H9 (cell line): Measurements from ENCODE around the gene HDGFL3. TPM values are rescaled to one million over a fixed set of nuclear protein-coding genes. Genes with fewer than 3 reads are reported as not detected.

Experiments used
- DNase-seq: peaks from one replicate; pipeline ENCODE4 v3.0.0-alpha.2; 2017
- H2AFZ ChIP-seq: one replicate; pipeline ENCODE4 v1.6.1; 2013; ENCODE audit warnings: mild to moderate bottlenecking, low read length, control low read depth, moderate library complexity
- H2AK5ac ChIP-seq: 2 replicates; pipeline ENCODE4 v1.6.1; 2013; ENCODE audit warnings: low read length, control low read depth, mixed read lengths; ENCODE audit not compliant: insufficient read length
- H2BK120ac ChIP-seq: one replicate; pipeline ENCODE4 v1.6.1; 2013; ENCODE audit warnings: low read depth, mild to moderate bottlenecking, low read length, control low read depth, inconsistent platforms; ENCODE audit not compliant: poor library complexity, severe bottlenecking
- H2BK12ac ChIP-seq: 2 replicates; pipeline ENCODE4 v1.6.1; 2013; ENCODE audit warnings: low read length, control low read depth, mixed read lengths, low read depth; ENCODE audit not compliant: insufficient read length
- H2BK15ac ChIP-seq: 2 replicates; pipeline ENCODE4 v1.6.1; 2013; ENCODE audit warnings: low read depth, low read length, control low read depth
- H2BK20ac ChIP-seq: one replicate; pipeline ENCODE4 v1.6.1; 2013; ENCODE audit warnings: low read depth, mild to moderate bottlenecking, low read length, control low read depth, inconsistent platforms; ENCODE audit not compliant: poor library complexity, severe bottlenecking
- H2BK5ac ChIP-seq: 2 replicates; pipeline ENCODE4 v1.6.1; 2013; ENCODE audit warnings: low read length, control low read depth, mixed read lengths; ENCODE audit not compliant: insufficient read length
- H3K14ac ChIP-seq: 2 replicates; pipeline ENCODE4 v1.6.1; 2013; ENCODE audit warnings: low read length, control low read depth; ENCODE audit not compliant: insufficient read depth
- H3K18ac ChIP-seq: 2 replicates; pipeline ENCODE4 v1.6.1; 2013; ENCODE audit warnings: low read depth, mild to moderate bottlenecking, mixed read lengths, low read length, control low read depth; ENCODE audit not compliant: insufficient read length
- H3K23ac ChIP-seq: 2 replicates; pipeline ENCODE4 v1.6.1; 2013; ENCODE audit warnings: low read length, control low read depth, mixed read lengths, low read depth; ENCODE audit not compliant: insufficient read length
- H3K23me2 ChIP-seq: 2 replicates; pipeline ENCODE4 v1.6.1; 2013; ENCODE audit warnings: low read depth, mild to moderate bottlenecking, mixed read lengths, low read length, control low read depth; ENCODE audit not compliant: insufficient read length, poor library complexity, severe bottlenecking
- H3K27ac ChIP-seq: 2 replicates; pipeline ENCODE4 v1.5.1; 2013; ENCODE audit warnings: low read length, control low read depth, mixed read lengths, low read depth; ENCODE audit not compliant: insufficient read length
- H3K27me3 ChIP-seq: 2 replicates; pipeline ENCODE4 v1.6.1; 2013; ENCODE audit warnings: low read length, control low read depth, inconsistent platforms; ENCODE audit not compliant: insufficient read depth
- H3K4ac ChIP-seq: 2 replicates; pipeline ENCODE4 v1.6.1; 2013; ENCODE audit warnings: low read depth, mild to moderate bottlenecking, control low read depth, inconsistent platforms, low read length, moderate library complexity
- H3K4me1 ChIP-seq: 2 replicates; pipeline ENCODE4 v1.6.1; 2013; ENCODE audit warnings: low read length, control low read depth, inconsistent platforms; ENCODE audit not compliant: insufficient read depth
- H3K4me2 ChIP-seq: 2 replicates; pipeline ENCODE4 v1.6.1; 2013; ENCODE audit warnings: low read length, control low read depth, mixed read lengths; ENCODE audit not compliant: insufficient read length, insufficient read depth
- H3K56ac ChIP-seq: 2 replicates; pipeline ENCODE4 v1.6.1; 2013; ENCODE audit warnings: low read depth, mild to moderate bottlenecking, mixed read lengths, low read length, control low read depth; ENCODE audit not compliant: insufficient read length
- H3K79me1 ChIP-seq: 2 replicates; pipeline ENCODE4 v1.6.1; 2013; ENCODE audit warnings: low read depth, mild to moderate bottlenecking, moderate library complexity, low read length, control low read depth, inconsistent platforms; ENCODE audit not compliant: insufficient read depth, poor library complexity, severe bottlenecking
- H3K79me2 ChIP-seq: 2 replicates; pipeline ENCODE4 v1.6.1; 2013; ENCODE audit warnings: low read length, control low read depth, inconsistent platforms; ENCODE audit not compliant: insufficient read depth
- H3K9ac ChIP-seq: 2 replicates; pipeline ENCODE4 v1.6.1; 2013; ENCODE audit warnings: low read length, control low read depth, mixed read lengths; ENCODE audit not compliant: insufficient read length; ENCODE audit errors: extremely low read depth
- H3K9me3 ChIP-seq: one replicate; pipeline ENCODE4 v1.6.1; 2013; ENCODE audit warnings: low read depth, low read length, inconsistent platforms; ENCODE audit not compliant: control insufficient read depth
- H3T11ph ChIP-seq: one replicate; pipeline ENCODE4 v1.6.1; 2013; ENCODE audit warnings: mild to moderate bottlenecking, low read length, control low read depth, inconsistent platforms
- H4K20me1 ChIP-seq: one replicate; pipeline ENCODE4 v1.6.1; 2013; ENCODE audit not compliant: control insufficient read depth, insufficient read length, insufficient read depth
- H4K5ac ChIP-seq: 2 replicates; pipeline ENCODE4 v1.6.1; 2013; ENCODE audit warnings: low read depth, mild to moderate bottlenecking, mixed read lengths, low read length, control low read depth; ENCODE audit not compliant: insufficient read length
- H4K8ac ChIP-seq: replicated peaks from 2 replicates; pipeline ENCODE4 v1.6.1; 2013; ENCODE audit warnings: low read length, control low read depth, mixed read lengths, low read depth; ENCODE audit not compliant: insufficient read length
- H4K91ac ChIP-seq: 2 replicates; pipeline ENCODE4 v1.6.1; 2013; ENCODE audit warnings: low read depth, mild to moderate bottlenecking, moderate library complexity, mixed read lengths, low read length, control low read depth; ENCODE audit not compliant: insufficient read length
- H3K27ac Mint-ChIP-seq, 3 experiments: 2 replicates in 2 of 3; 3 replicates in 1 of 3; pipeline ENCODE4 v1.8.0; 2020 to 2021; ENCODE audit warnings: mixed read lengths in 3 of 3, mild to moderate bottlenecking in 1 of 3, moderate library complexity in 1 of 3
- H3K27me3 Mint-ChIP-seq: 2 replicates; pipeline ENCODE4 v1.8.0; 2021; ENCODE audit warnings: low read depth, mild to moderate bottlenecking, moderate library complexity, mixed read lengths
- H3K36me3 Mint-ChIP-seq, 3 experiments: 2 replicates in 2 of 3; 3 replicates in 1 of 3; pipeline ENCODE4 v1.8.0; 2020 to 2021; ENCODE audit warnings: low read depth in 3 of 3, mixed read lengths in 3 of 3; ENCODE audit not compliant: insufficient read depth in 1 of 3
- H3K4me1 Mint-ChIP-seq, 2 experiments: 2 replicates each; pipeline ENCODE4 v1.8.0; 2020; ENCODE audit warnings: mixed read lengths in 2 of 2
- H3K4me3 Mint-ChIP-seq, 2 experiments: 2 replicates in 1 of 2; 3 replicates in 1 of 2; pipeline ENCODE4 v1.8.0; 2020 to 2021; ENCODE audit warnings: mild to moderate bottlenecking in 2 of 2, mixed read lengths in 2 of 2, moderate library complexity in 1 of 2
- H3K9me3 Mint-ChIP-seq, 2 experiments: 2 replicates in 1 of 2; 3 replicates in 1 of 2; pipeline ENCODE4 v1.8.0; 2020; ENCODE audit warnings: mild to moderate bottlenecking in 2 of 2, mixed read lengths in 2 of 2, moderate library complexity in 1 of 2
- CTCF ChIP-seq: fragments of 200-600 bp; sonication (generic); conservative IDR thresholded peaks from 3 replicates; pipeline ENCODE4 v1.8.0; 2021; ENCODE audit warnings: antibody characterized with exemption, mild to moderate bottlenecking
- WGBS: extraction: QIAGEN DNeasy Blood & Tissue Kit; methylation state at CpG from one replicate; pipeline ENCODE4 v1.1.7; 2013; ENCODE audit warnings: missing lambda C conversion rate, low lambda C conversion rate, mixed read lengths; ENCODE audit not compliant: insufficient read length; ENCODE audit errors: extremely low coverage; 5-methylcytosine and 5-hydroxymethylcytosine counted together
- total RNA-seq: library from RNA; stranded (reverse); gene quantifications from 2 replicates; pipeline ENCODE4 v1.2.1, GENCODE V29; 2021

Gene HDGFL3
- total RNA-seq, 1 experiment from 2014 or later: 120 TPM

GRCh38 chr15:83205725-83206324 lies 1.8 kb downstream of the HDGFL3 start:
- no peaks in the 10 kb centered on the region for H3K79me1 ChIP-seq
- Mint-ChIP-seq H3K27ac (peak overlapping the region in 1 of 3 experiments; percentile 99; a peak in 1 of 7 replicates), H3K36me3 (peaks cover 0 to 3% (median 0%) of the 10 kb centered on the region in 3 experiments; a peak in 3 of 7 replicates), H3K27me3 (no peaks in the 10 kb centered on the region), H3K4me1 (peaks cover 37% of the 10 kb centered on the region in 2 experiments), H3K9me3 (peaks cover 3% of the 10 kb centered on the region in 2 experiments; a peak in 2 of 5 replicates), H3K4me3 (peak overlapping the region; percentile 97 to 100)
- H3K79me2 ChIP-seq: peaks cover 27% of the 10 kb centered on the region; the same call in 1 of the 2 replicates
- no peak for TF ChIP-seq CTCF
- H3K4me1 ChIP-seq: peaks cover 2% of the 10 kb centered on the region; the same call in 1 of the 2 replicates
- no peak overlapping the region for H3T11ph ChIP-seq
- no peak overlapping the region for H2BK15ac ChIP-seq
- H3K9me3 ChIP-seq: no peaks in the 10 kb centered on the region
- H2AK5ac ChIP-seq: no peak overlapping the region
- H2BK20ac ChIP-seq: no peak overlapping the region
- peak overlapping the region; percentile 90 for H3K4me2 ChIP-seq
- no peak overlapping the region for H2BK120ac ChIP-seq
- no CpG with 5 or more reads among the region's 4 CpGs for WGBS
- H4K20me1 ChIP-seq: no peaks in the 10 kb centered on the region
- no peak overlapping the region for H3K18ac ChIP-seq
- H3K56ac ChIP-seq: no peak overlapping the region
- H2BK12ac ChIP-seq: no peak overlapping the region
- H3K9ac ChIP-seq: no peak overlapping the region
- H2BK5ac ChIP-seq: no peak overlapping the region
- H2AFZ ChIP-seq: no peak overlapping the region
- H3K4ac ChIP-seq: no peak overlapping the region
- peaks cover 4% of the 10 kb centered on the region for H3K23me2 ChIP-seq
- no peak overlapping the region for H4K8ac ChIP-seq
- no peak overlapping the region for H4K5ac ChIP-seq
- DNase-seq: no peak
- H3K14ac ChIP-seq: no peak overlapping the region
- H3K27ac ChIP-seq: no peak overlapping the region
- no peaks in the 10 kb centered on the region for H3K27me3 ChIP-seq
- H4K91ac ChIP-seq: no peak overlapping the region
- no peak overlapping the region for H3K23ac ChIP-seq
